ENCODE measurements around the gene PGM1. TPM values are rescaled to one million over a fixed set of nuclear protein-coding genes. Genes with fewer than 3 reads are reported as not detected.

The PGM1 gene
- total RNA-seq, 2 experiments from 2014 or later, result 43.2 to 56.9 TPM

GRCh38 chr1:63630238-63630637 is 37.0 kb downstream of the PGM1 start:
- ChIA-PET POLR2A (no interaction called here), CTCF (ENCODE audit: unreplicated experiment) (no interaction called here)
- Histone ChIP-seq H3K9me3 (ENCODE audit: low read length) (no peaks in the 10 kb centered on the region), H2AFZ (ENCODE audit: low read length) (no peak overlapping the region), H3K36me3 (ENCODE audit: insufficient read depth, low read length) (peaks cover 19% of the 10 kb centered on the region; the same call in 1 of the 2 replicates), H4K20me1 (ENCODE audit: insufficient read depth, low read length) (no peaks in the 10 kb centered on the region), H3K9me2 (ENCODE audit: insufficient read depth, low read length) (no peaks in the 10 kb centered on the region), H3K4me2 (ENCODE audit: low read length) (no peak overlapping the region), H3K4me3 (ENCODE audit: low read depth, low read length, poor library complexity, severe bottlenecking) (no peak overlapping the region), H3K79me2 (ENCODE audit: insufficient read depth, low read depth, low read length) (no peaks in the 10 kb centered on the region), H3K27ac (ENCODE audit: low read depth, low read length, poor library complexity, severe bottlenecking) (no peak overlapping the region), H3K4me1 (ENCODE audit: insufficient read depth, low read length, poor library complexity, severe bottlenecking) (no peaks in the 10 kb centered on the region)
- DNase-seq (ENCODE audit: low spot score), result no peak
- TF ChIP-seq CTCF (conservative IDR thresholded peaks at IDR 0.05; ENCODE audit: low read length), result no peak
- no peak for TF ChIP-seq EZH2phosphoT487 (IDR thresholded peaks at IDR 0.05; ENCODE audit: borderline replicate concordance, low read depth, low read length)
- intact Hi-C loops (cut with micrococcal nuclease; ENCODE audit: unreplicated experiment), result no loop called here
- no TSS peak for BruUV-seq (replicated peaks)

GRCh38 chr1:63630666-63631065 is 37.5 kb downstream of the PGM1 start:
- TF ChIP-seq EZH2phosphoT487 (IDR thresholded peaks at IDR 0.05; ENCODE audit: borderline replicate concordance, low read depth, low read length), result no peak
- no peak for TF ChIP-seq CTCF (conservative IDR thresholded peaks at IDR 0.05; ENCODE audit: low read length)
- Histone ChIP-seq H2AFZ (ENCODE audit: low read length) (no peak overlapping the region), H3K79me2 (ENCODE audit: insufficient read depth, low read depth, low read length) (no peaks in the 10 kb centered on the region), H3K4me3 (ENCODE audit: low read depth, low read length, poor library complexity, severe bottlenecking) (no peak overlapping the region), H3K4me2 (ENCODE audit: low read length) (no peak overlapping the region), H3K9me3 (ENCODE audit: low read length) (no peaks in the 10 kb centered on the region), H3K9me2 (ENCODE audit: insufficient read depth, low read length) (no peaks in the 10 kb centered on the region), H4K20me1 (ENCODE audit: insufficient read depth, low read length) (no peaks in the 10 kb centered on the region), H3K4me1 (ENCODE audit: insufficient read depth, low read length, poor library complexity, severe bottlenecking) (no peaks in the 10 kb centered on the region), H3K36me3 (ENCODE audit: insufficient read depth, low read length) (peaks cover 19% of the 10 kb centered on the region; the same call in 1 of the 2 replicates), H3K27ac (ENCODE audit: low read depth, low read length, poor library complexity, severe bottlenecking) (no peak overlapping the region)
- DNase-seq (ENCODE audit: low spot score), result no peak
- intact Hi-C loops (cut with micrococcal nuclease; ENCODE audit: unreplicated experiment), result no loop called here
- BruUV-seq (replicated peaks), result no TSS peak
- ChIA-PET POLR2A (no interaction called here), CTCF (ENCODE audit: unreplicated experiment) (no interaction called here)

- POLR2A ChIA-PET, result no interaction called here
- TF ChIP-seq EZH2phosphoT487 (IDR thresholded peaks at IDR 0.05; ENCODE audit: borderline replicate concordance, low read depth, low read length) (no peak), CTCF (conservative IDR thresholded peaks at IDR 0.05; ENCODE audit: low read length) (no peak)
- BruUV-seq (replicated peaks), result no TSS peak
- Histone ChIP-seq H3K9me2 (ENCODE audit: insufficient read depth, low read length) (no peaks in the 10 kb centered on the region), H4K20me1 (ENCODE audit: insufficient read depth, low read length) (no peaks in the 10 kb centered on the region), H3K9me3 (ENCODE audit: low read length) (no peaks in the 10 kb centered on the region), H3K4me1 (ENCODE audit: insufficient read depth, low read length, poor library complexity, severe bottlenecking) (no peaks in the 10 kb centered on the region), H3K27ac (ENCODE audit: low read depth, low read length, poor library complexity, severe bottlenecking) (no peak overlapping the region), H3K36me3 (ENCODE audit: insufficient read depth, low read length) (peaks cover 27% of the 10 kb centered on the region; the same call in 1 of the 2 replicates), H3K4me3 (ENCODE audit: low read depth, low read length, poor library complexity, severe bottlenecking) (no peak overlapping the region), H3K79me2 (ENCODE audit: insufficient read depth, low read depth, low read length) (no peaks in the 10 kb centered on the region), H3K4me2 (ENCODE audit: low read length) (no peak overlapping the region), H2AFZ (ENCODE audit: low read length) (no peak overlapping the region)
- CTCF ChIA-PET (ENCODE audit: unreplicated experiment), result interaction anchor here (0.6 kb wide), 1 partner anchor 42 kb away, joined by 6 read pairs; no protein-coding TSS in a partner anchor
- intact Hi-C loops (cut with micrococcal nuclease; ENCODE audit: unreplicated experiment), result no loop called here
- no peak for DNase-seq (ENCODE audit: low spot score)
Observed at GRCh38 chr1:63632110-63632509, 38.9 kb downstream of the PGM1 start.
